HCT116 (cell line): ENCODE data around the gene IL12B. TPM values are rescaled to one million over a fixed set of nuclear protein-coding genes. Genes with fewer than 3 reads are reported as not detected.

ENCODE experiments used
- ATAC-seq: fragments of 200-7000 bp; cut with Tn5 transposase; 2 replicates; pipeline ENCODE4 v1.9.1; 2020; ENCODE audit warnings: mild to moderate bottlenecking, moderate library complexity
- BruUV-seq: library from RNA; stranded (reverse); fragments of 400-500 nt; replicated peaks from 2 replicates; lab custom pipeline; 2021; lab: Mats Ljungman, UMichigan
- CTCF ChIA-PET: fragments of 300-600 bp; sonication (Branson Sonifier 250); formaldehyde crosslinking; loops from one replicate; lab custom pipeline; 2021; ENCODE audit warnings: antibody characterized with exemption; lab: Charles Lee
- POLR2A ChIA-PET: fragments of 300-600, 350-600 bp; sonication (Branson Sonifier 250); formaldehyde crosslinking; loops from one replicate; lab custom pipeline; 2021; ENCODE audit warnings: antibody characterized with exemption; lab: Charles Lee
- RAD21 ChIA-PET, 2 experiments: fragments of 300-600 bp; sonication (Branson Sonifier 250); formaldehyde crosslinking; loops; one replicate each; lab custom pipeline; 2023; ENCODE audit warnings: low total read pairs in 2 of 2; ENCODE audit not compliant: uncharacterized antibody in 2 of 2, unreplicated experiment in 2 of 2, low non-redundant PET in 1 of 2; lab: Charles Lee
- DNase-seq: peaks from one replicate; pipeline ENCODE4 v3.0.0-alpha.2; 2010; ENCODE audit warnings: low read depth, low spot score
- H2AFZ ChIP-seq: fragments of 200-600 bp; shearing (Covaris generic), sonication (generic); 2 replicates; pipeline ENCODE4 v1.6.1; 2017; ENCODE audit warnings: low read depth, mixed run types, mixed read lengths, antibody characterized with exemption, low read length; ENCODE audit not compliant: poor library complexity, severe bottlenecking
- H3K27ac ChIP-seq: 2 replicates; pipeline ENCODE4 v1.5.1; 2012; ENCODE audit warnings: low read depth, low read length
- H3K27me3 ChIP-seq: fragments of 200-600 bp; sonication (generic); 2 replicates; pipeline ENCODE4 v1.6.1; 2016; ENCODE audit warnings: mixed run types, low read length, mixed read lengths; ENCODE audit not compliant: insufficient read depth
- H3K36me3 ChIP-seq, 2 experiments: fragments of 200-500 bp in 1 of 2; fragments of 200-600 bp in 1 of 2; sonication (Bioruptor generic) in 1 of 2; sonication (generic) in 1 of 2; 2 replicates each; pipeline versions ENCODE4 v1.5.1 to v1.6.1; 2014 to 2016; ENCODE audit warnings: low read length in 2 of 2, inconsistent platforms in 1 of 2, mixed read lengths in 1 of 2, mixed run types in 1 of 2; ENCODE audit not compliant: insufficient read depth in 2 of 2, control insufficient read depth in 1 of 2
- H3K4me1 ChIP-seq, 2 experiments: fragments of 200-600 bp in 1 of 2; sonication (generic) in 1 of 2; 2 replicates each; pipeline versions ENCODE4 v1.5.1 to v1.6.1; 2012 to 2017; ENCODE audit warnings: low read length in 2 of 2, inconsistent platforms in 1 of 2, mild to moderate bottlenecking in 1 of 2, mixed read lengths in 1 of 2, mixed run types in 1 of 2, moderate library complexity in 1 of 2; ENCODE audit not compliant: insufficient read depth in 2 of 2, control insufficient read depth in 1 of 2
- H3K4me2 ChIP-seq: fragments of 200-600 bp; sonication (generic); 2 replicates; pipeline ENCODE4 v1.6.1; 2017; ENCODE audit warnings: mixed run types, low read length, mixed read lengths
- H3K4me3 ChIP-seq, 2 experiments: fragments of 200-600 bp in 1 of 2; sonication (generic) in 1 of 2; replicated peaks in 1 of 2; 2 replicates each; pipeline ENCODE4 v1.5.1; 2011 to 2016; ENCODE audit warnings: low read length in 2 of 2, control low read depth in 1 of 2, low read depth in 1 of 2, mild to moderate bottlenecking in 1 of 2, mixed read lengths in 1 of 2, mixed run types in 1 of 2
- H3K79me2 ChIP-seq: fragments of 200-600 bp; sonication (generic); 2 replicates; pipeline ENCODE4 v1.6.1; 2017; ENCODE audit warnings: mild to moderate bottlenecking, mixed run types, low read length, moderate library complexity, mixed read lengths; ENCODE audit not compliant: insufficient read depth
- H3K9ac ChIP-seq: fragments of 200-600 bp; sonication (generic); 2 replicates; pipeline ENCODE4 v1.6.1; 2016; ENCODE audit warnings: low read length, mixed read lengths
- H3K9me2 ChIP-seq: fragments of 200-600 bp; sonication (generic), shearing (Covaris generic); 2 replicates; pipeline ENCODE4 v1.6.1; 2017; ENCODE audit warnings: mixed run types, mild to moderate bottlenecking, moderate library complexity; ENCODE audit not compliant: insufficient read depth
- H3K9me3 ChIP-seq, 2 experiments: fragments of 200-500 bp in 1 of 2; fragments of 200-600 bp in 1 of 2; sonication (Bioruptor generic) in 1 of 2; sonication (generic) in 1 of 2; 2 replicates each; pipeline ENCODE4 v1.6.1; 2014 to 2017; ENCODE audit warnings: low read length in 2 of 2, mixed read lengths in 2 of 2, inconsistent platforms in 1 of 2, low read depth in 1 of 2, mild to moderate bottlenecking in 1 of 2, mixed run types in 1 of 2, moderate library complexity in 1 of 2; ENCODE audit not compliant: control insufficient read depth in 1 of 2, insufficient read depth in 1 of 2
- H4K20me1 ChIP-seq: fragments of 200-600 bp; sonication (generic), shearing (Covaris generic); 2 replicates; pipeline ENCODE4 v1.6.1; 2017; ENCODE audit warnings: mixed run types, mild to moderate bottlenecking, moderate library complexity; ENCODE audit not compliant: insufficient read depth
- CBX3 ChIP-seq: IDR thresholded peaks from 2 replicates; pipeline ENCODE4 v1.6.1; 2012; ENCODE audit warnings: low read depth
- CEBPB ChIP-seq: IDR thresholded peaks from 2 replicates; pipeline ENCODE4 v1.6.1; 2012; ENCODE audit warnings: low read depth
- EGR1 ChIP-seq: IDR thresholded peaks from 2 replicates; pipeline ENCODE4 v1.6.1; 2012; ENCODE audit warnings: low read depth
- ELF1 ChIP-seq: IDR thresholded peaks from 2 replicates; pipeline ENCODE4 v1.6.1; 2012; ENCODE audit warnings: low read depth, borderline replicate concordance
- EZH2 ChIP-seq: fragments of 200-600 bp; sonication (generic); IDR thresholded peaks from 2 replicates; pipeline ENCODE4 v1.6.1; 2017; ENCODE audit warnings: antibody characterized with exemption, mixed run types
- EZH2phosphoT487 ChIP-seq: fragments of 200-600 bp; IDR thresholded peaks from 2 replicates; pipeline ENCODE4 v1.6.1; 2018; ENCODE audit warnings: antibody characterized with exemption, borderline replicate concordance
- FOSL1 ChIP-seq: IDR thresholded peaks from 2 replicates; pipeline ENCODE4 v1.6.1; 2012; ENCODE audit warnings: low read depth
- MAX ChIP-seq: IDR thresholded peaks from 2 replicates; pipeline ENCODE4 v1.6.1; 2012
- SIN3A ChIP-seq: IDR thresholded peaks from 2 replicates; pipeline ENCODE4 v1.6.1; 2012; ENCODE audit warnings: low read depth
- SP1 ChIP-seq: IDR thresholded peaks from 2 replicates; pipeline ENCODE4 v1.6.1; 2012; ENCODE audit warnings: low read depth
- SRF ChIP-seq: IDR thresholded peaks from 2 replicates; pipeline ENCODE4 v1.6.1; 2012; ENCODE audit warnings: low read depth
- TCF7L2 ChIP-seq: IDR thresholded peaks from 2 replicates; pipeline ENCODE4 v1.7.0; 2011; ENCODE audit warnings: borderline replicate concordance, inconsistent platforms; ENCODE audit not compliant: insufficient read depth, insufficient read length; ENCODE audit errors: extremely low read depth
- YY1 ChIP-seq: IDR thresholded peaks from 2 replicates; pipeline ENCODE4 v1.6.1; 2011; ENCODE audit warnings: low read length, low read depth, moderate library complexity, mild to moderate bottlenecking; ENCODE audit not compliant: insufficient replicate concordance; ENCODE audit errors: extremely low read depth
- ZFX ChIP-seq: fragments of 450-650 bp; IDR thresholded peaks from 2 replicates; pipeline ENCODE4 v1.6.1; 2017
- ZNF274 ChIP-seq: fragments of 200-500 bp; sonication (Bioruptor generic); IDR thresholded peaks from 2 replicates; pipeline ENCODE4 v1.6.1; 2014; ENCODE audit warnings: mild to moderate bottlenecking, low read depth, low read length, inconsistent platforms
- intact Hi-C: fragments of 100-400 bp; cut with micrococcal nuclease; formaldehyde crosslinking; loops from 2 replicates; pipeline ENCODE4 v1.10.0; 2022
- total RNA-seq: library from RNA; stranded (reverse); gene quantifications from one replicate; pipeline ENCODE4 v1.2.1, GENCODE V29; 2021; ENCODE audit not compliant: unreplicated experiment

Gene IL12B
- total RNA-seq, 1 experiment from 2014 or later: not detected

GRCh38 chr5:159319363-159319762, 10.9 kb downstream of the IL12B start:
- POLR2A ChIA-PET: no interaction called here
- no peaks in the 10 kb centered on the region for H4K20me1 ChIP-seq
- no peak overlapping the region for H3K27ac ChIP-seq
- no peaks in the 10 kb centered on the region; the same call in 1 of the 2 replicates for H3K27me3 ChIP-seq
- H3K9me2 ChIP-seq: no peaks in the 10 kb centered on the region
- no peaks in the 10 kb centered on the region for H3K36me3 ChIP-seq
- BruUV-seq: no TSS peak
- no peaks in the 10 kb centered on the region for H3K4me1 ChIP-seq
- no peak overlapping the region for H3K4me3 ChIP-seq
- CTCF ChIA-PET: interaction anchor here (0.7 to 1.3 kb wide), 2 partner anchors 12 to 163 kb away, joined by 3 to 4 read pairs; no protein-coding TSS in a partner anchor
- no peak overlapping the region for H3K4me2 ChIP-seq
- no peak for DNase-seq
- ATAC-seq: no peak
- TF ChIP-seq FOSL1: no peak
- no peak for TF ChIP-seq ELF1
- RAD21 ChIA-PET: no interaction called here
- H3K9ac ChIP-seq: no peak overlapping the region
- intact Hi-C loops: no loop called here
- no peak overlapping the region for H2AFZ ChIP-seq
- H3K79me2 ChIP-seq: no peaks in the 10 kb centered on the region
- H3K9me3 ChIP-seq: no peaks in the 10 kb centered on the region

- RAD21 ChIA-PET: no interaction called here
- CTCF ChIA-PET: interaction anchor here (1.3 to 2.9 kb wide), 2 partner anchors 13 to 162 kb away, joined by 3 to 108 read pairs; no protein-coding TSS in a partner anchor
- Histone ChIP-seq H3K27ac (no peak overlapping the region), H3K4me2 (no peak overlapping the region), H3K36me3 (no peaks in the 10 kb centered on the region), H2AFZ (no peak overlapping the region), H3K9ac (no peak overlapping the region), H3K9me3 (no peaks in the 10 kb centered on the region), H3K4me1 (no peaks in the 10 kb centered on the region), H3K9me2 (no peaks in the 10 kb centered on the region), H3K27me3 (no peaks in the 10 kb centered on the region), H3K79me2 (no peaks in the 10 kb centered on the region), H3K4me3 (no peak overlapping the region), H4K20me1 (no peaks in the 10 kb centered on the region)
- POLR2A ChIA-PET: no interaction called here
- BruUV-seq: no TSS peak
- intact Hi-C loops: no loop called here
- no peak for TF ChIP-seq SRF
- no peak for TF ChIP-seq TCF7L2
- no peak for TF ChIP-seq CEBPB
- no peak for TF ChIP-seq YY1
- no peak for TF ChIP-seq EZH2
- no peak for TF ChIP-seq ZNF274
- no peak for TF ChIP-seq MAX
- TF ChIP-seq CBX3: no peak
- no peak for TF ChIP-seq ZFX
- TF ChIP-seq EZH2phosphoT487: no peak
- TF ChIP-seq SIN3A: no peak
- no peak for TF ChIP-seq EGR1
- TF ChIP-seq SP1: no peak
- ATAC-seq (no peak), DNase-seq (no peak)
Observed at GRCh38 chr5:159318448-159318847, 11.8 kb downstream of the IL12B start.
